ENCODE data around the gene TRIAP1. TPM values are rescaled to one million over a fixed set of nuclear protein-coding genes. Genes with fewer than 3 reads are reported as not detected.
A peak's percentile ranks its signal among the peaks of the same experiment; 100 is the strongest.

Gene TRIAP1
- 10 to 100 TPM; 14.9 to 16.7 (median 16.3) TPM for total RNA-seq
- long read RNA-seq, donor 1, transcript TRIAP1-202 (2 exons, 1,182 nt) = major isoform, 10 of 10 reads
- long read RNA-seq, donor 1, partial matches to known transcripts = 0 of 10 reads
- long read RNA-seq, donor 1, other reads (novel, unspliced or antisense) = 0 of 10 reads
- long read RNA-seq, donor 2, transcript TRIAP1-202 (2 exons, 1,182 nt) = major isoform, 14 of 14 reads
- long read RNA-seq, donor 2, partial matches to known transcripts = 0 of 14 reads
- long read RNA-seq, donor 2, other reads (novel, unspliced or antisense) = 0 of 14 reads

DNA sequence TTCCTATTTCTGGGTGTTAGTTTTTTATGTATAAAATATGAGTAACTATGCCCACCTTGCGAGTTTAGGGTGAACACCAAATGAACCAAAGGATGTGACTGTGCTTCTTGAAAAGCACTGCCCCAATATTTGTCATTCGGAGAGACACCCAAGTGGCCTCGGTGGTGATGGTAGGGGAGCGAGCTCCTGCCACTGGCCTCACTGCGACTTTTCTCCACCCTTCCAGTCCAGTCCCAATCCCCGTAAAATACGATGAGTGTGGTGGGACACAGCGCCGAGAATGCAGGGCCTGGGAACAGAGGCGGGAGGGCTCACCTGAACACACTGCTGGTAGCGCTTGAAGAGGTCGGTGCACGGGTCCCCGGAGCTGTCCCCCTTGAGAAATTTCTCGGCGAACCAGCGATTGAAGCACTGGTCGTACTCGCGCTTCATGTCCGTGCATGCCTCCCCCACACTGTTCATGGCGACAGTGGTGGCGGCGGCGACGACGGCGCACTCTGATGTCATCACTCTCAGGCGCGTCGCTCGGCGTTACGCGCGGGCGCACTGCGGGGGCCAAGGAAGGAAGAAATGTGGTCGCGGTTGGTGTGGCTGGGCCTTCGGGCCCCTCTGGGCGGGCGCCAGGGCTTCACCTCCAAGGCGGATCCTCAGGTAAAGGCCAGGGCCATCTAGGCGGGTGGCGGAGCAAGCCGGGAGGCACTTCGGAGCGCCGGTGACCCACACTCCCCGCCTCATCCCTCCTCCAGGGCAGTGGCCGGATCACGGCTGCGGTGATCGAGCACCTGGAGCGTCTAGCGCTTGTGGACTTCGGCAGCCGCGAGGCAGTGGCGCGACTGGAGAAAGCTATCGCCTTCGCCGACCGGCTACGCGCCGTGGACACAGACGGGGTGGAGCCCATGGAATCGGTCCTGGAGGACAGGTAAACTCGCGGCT is at the start of gene TRIAP1, which contains the start of gene GATC:
TRIAP1 (minus strand) TSS at position 474 of the 933 bp plus-strand sequence; CDS start at position 462, 12 bp downstream.
GATC (plus strand) TSS at position 534 of the 933 bp plus-strand sequence; CDS start at position 571, 37 bp downstream.
- Histone ChIP-seq H3K4me3 (peak within 1 kb of the TSS; percentile 58), H3K4me1 (ENCODE audit: low read depth) (peaks cover 21% of the 10 kb centered on the region), H3K36me3 (ENCODE audit: low read depth) (no peaks in the 10 kb centered on the region), H3K9me3 (no peaks in the 10 kb centered on the region)
- peak; percentile 91 to 93 (median 92) for DNase-seq
- intact Hi-C loops (cut with DNase I, micrococcal nuclease) = no loop called here
- peak; percentile 99 for ATAC-seq
- TF ChIP-seq, protein P1, sequence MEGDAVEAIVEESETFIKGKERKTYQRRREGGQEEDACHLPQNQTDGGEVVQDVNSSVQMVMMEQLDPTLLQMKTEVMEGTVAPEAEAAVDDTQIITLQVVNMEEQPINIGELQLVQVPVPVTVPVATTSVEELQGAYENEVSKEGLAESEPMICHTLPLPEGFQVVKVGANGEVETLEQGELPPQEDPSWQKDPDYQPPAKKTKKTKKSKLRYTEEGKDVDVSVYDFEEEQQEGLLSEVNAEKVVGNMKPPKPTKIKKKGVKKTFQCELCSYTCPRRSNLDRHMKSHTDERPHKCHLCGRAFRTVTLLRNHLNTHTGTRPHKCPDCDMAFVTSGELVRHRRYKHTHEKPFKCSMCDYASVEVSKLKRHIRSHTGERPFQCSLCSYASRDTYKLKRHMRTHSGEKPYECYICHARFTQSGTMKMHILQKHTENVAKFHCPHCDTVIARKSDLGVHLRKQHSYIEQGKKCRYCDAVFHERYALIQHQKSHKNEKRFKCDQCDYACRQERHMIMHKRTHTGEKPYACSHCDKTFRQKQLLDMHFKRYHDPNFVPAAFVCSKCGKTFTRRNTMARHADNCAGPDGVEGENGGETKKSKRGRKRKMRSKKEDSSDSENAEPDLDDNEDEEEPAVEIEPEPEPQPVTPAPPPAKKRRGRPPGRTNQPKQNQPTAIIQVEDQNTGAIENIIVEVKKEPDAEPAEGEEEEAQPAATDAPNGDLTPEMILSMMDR (IDR thresholded peaks at IDR 0.05) = no peak

DNA sequence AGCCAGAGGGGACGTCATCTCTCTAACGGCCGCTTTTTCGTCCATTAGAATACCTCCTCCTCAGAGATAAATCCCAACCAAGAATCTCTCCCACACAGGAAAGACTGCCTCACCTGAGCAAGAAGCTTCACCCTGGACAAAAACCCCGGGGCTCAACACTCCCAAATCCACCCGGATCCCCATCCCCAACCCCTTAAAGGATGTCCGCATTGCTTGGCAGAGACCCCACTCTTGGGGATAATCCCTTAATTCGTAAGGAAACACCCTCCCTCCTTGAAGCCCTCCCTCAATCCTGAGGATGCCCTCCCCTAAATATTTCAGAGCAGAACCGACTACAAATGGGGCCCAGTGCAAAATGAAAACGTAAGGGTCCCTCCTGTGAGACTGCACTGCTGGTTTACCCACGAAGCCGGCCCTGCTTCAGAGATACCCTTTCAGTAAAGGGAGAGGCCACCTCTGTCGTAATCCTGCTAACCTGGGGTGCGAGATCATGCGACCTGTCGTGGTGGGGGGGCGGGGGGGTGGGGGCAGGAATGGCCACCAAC is 49.1 kb upstream of the TRIAP1 start:
- ATAC-seq = peak; percentile 9

GRCh38 chr12:120490833-120491512 is 44.8 kb upstream of the TRIAP1 start:
- H3K4me3 ChIP-seq = no peak overlapping the region
- no peaks in the 10 kb centered on the region for H3K36me3 ChIP-seq (ENCODE audit: low read depth)
- intact Hi-C loops (cut with DNase I, micrococcal nuclease) = no loop called here
- no peaks in the 10 kb centered on the region for H3K9me3 ChIP-seq
- H3K4me1 ChIP-seq (ENCODE audit: low read depth) = no peaks in the 10 kb centered on the region
- TF ChIP-seq, protein P1 (IDR thresholded peaks at IDR 0.05) = no peak
- DNase-seq = no peak
- ATAC-seq = no peak

More for the DNA sequence above, 49.1 kb upstream of the TRIAP1 start:
- Histone ChIP-seq H3K9me3 (no peaks in the 10 kb centered on the region), H3K36me3 (ENCODE audit: low read depth) (no peaks in the 10 kb centered on the region), H3K4me1 (ENCODE audit: low read depth) (peaks cover 10% of the 10 kb centered on the region), H3K4me3 (peak overlapping the region; percentile 92)
- TF ChIP-seq, protein P1 (IDR thresholded peaks at IDR 0.05) = no peak
- DNase-seq = peak in 1 of 3 donors; percentile 14
- intact Hi-C loops (cut with DNase I, micrococcal nuclease) = loop anchor here in 1 of 2 donors (5.0 kb wide), 1 partner anchor 42 kb away; no protein-coding TSS in a partner anchor

- TF ChIP-seq, protein P1 (IDR thresholded peaks at IDR 0.05) = no peak
- no peak for ATAC-seq
These were observed 44.1 kb upstream of the TRIAP1 start for GRCh38 chr12:120490325-120490724.

DNA sequence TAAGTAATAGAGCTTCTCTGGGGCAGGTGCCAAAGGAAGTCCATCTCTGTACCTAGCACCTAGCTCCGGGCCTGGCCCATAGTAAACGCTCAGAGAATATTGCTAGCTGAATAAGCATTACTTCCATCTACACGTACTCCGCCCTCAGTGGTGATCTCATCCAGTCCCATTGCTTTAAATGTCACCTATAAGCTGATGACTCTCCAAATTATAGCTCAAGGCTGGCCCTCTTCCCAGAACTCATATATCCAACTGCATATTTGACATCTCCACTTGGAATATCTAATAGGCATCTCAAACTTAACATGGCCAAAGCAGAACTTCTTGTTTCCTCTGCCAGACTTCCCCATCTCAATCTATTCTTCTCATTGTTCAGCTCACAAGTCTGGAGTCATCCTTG is 42.8 kb upstream of the TRIAP1 start:
- DNase-seq = peak in 1 of 3 donors; percentile 45

More at GRCh38 chr12:120490325-120490724, 44.1 kb upstream of the TRIAP1 start:
- DNase-seq = no peak
- no peaks in the 10 kb centered on the region for H3K9me3 ChIP-seq
- H3K4me3 ChIP-seq = no peak overlapping the region
- H3K36me3 ChIP-seq (ENCODE audit: low read depth) = no peaks in the 10 kb centered on the region
- no peaks in the 10 kb centered on the region for H3K4me1 ChIP-seq (ENCODE audit: low read depth)
- intact Hi-C loops (cut with DNase I, micrococcal nuclease) = no loop called here

More for the DNA sequence above, 42.8 kb upstream of the TRIAP1 start:
- Histone ChIP-seq H3K36me3 (ENCODE audit: low read depth) (no peaks in the 10 kb centered on the region), H3K9me3 (no peaks in the 10 kb centered on the region), H3K4me3 (no peak overlapping the region), H3K4me1 (ENCODE audit: low read depth) (no peaks in the 10 kb centered on the region)
- intact Hi-C loops (cut with DNase I, micrococcal nuclease) = no loop called here
- TF ChIP-seq, protein P1 (IDR thresholded peaks at IDR 0.05) = no peak
- peak; percentile 89 for ATAC-seq
